Measurements from ENCODE around the gene E2F4. TPM values are rescaled to one million over a fixed set of nuclear protein-coding genes. Genes with fewer than 3 reads are reported as not detected.

Gene E2F4
- total and polyA plus RNA-seq, 8 donors = 14.8 to 61.3 (median 22.8) TPM

DNA sequence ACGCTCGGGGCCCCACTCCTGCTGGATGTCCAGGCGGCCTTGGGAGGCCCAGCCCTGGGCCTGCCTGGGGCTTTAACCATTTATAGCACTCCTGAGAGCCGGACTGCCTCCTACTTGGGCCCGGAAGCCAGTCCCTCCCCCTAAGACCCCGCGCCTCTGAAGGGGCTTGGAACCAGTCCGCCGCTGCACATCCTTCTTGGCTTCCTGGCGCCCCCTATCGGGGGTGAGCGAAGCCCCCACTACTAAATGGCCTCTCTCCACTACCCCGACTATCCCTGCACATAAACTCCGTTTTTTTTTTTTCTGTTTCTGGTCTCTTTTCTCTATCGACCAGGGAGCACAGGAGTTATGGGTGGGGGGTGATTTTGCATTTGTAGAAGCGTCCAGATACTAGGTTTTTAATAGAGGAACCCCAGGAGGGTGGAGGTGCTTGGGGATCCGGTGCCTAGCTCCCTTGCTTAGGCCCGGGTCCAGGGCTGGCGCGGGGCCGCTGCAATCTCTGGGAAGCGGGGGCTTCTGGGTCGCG is 22.2 kb upstream of the E2F4 start:
- ATAC-seq (peak in 3 of 4 donors; percentile 0 to 1 (median 1)), FAIRE-seq (no peak), DNase-seq (peak in 3 of 6 donors; percentile 37 to 71 (median 68))
- TF ChIP-seq, protein P1, sequence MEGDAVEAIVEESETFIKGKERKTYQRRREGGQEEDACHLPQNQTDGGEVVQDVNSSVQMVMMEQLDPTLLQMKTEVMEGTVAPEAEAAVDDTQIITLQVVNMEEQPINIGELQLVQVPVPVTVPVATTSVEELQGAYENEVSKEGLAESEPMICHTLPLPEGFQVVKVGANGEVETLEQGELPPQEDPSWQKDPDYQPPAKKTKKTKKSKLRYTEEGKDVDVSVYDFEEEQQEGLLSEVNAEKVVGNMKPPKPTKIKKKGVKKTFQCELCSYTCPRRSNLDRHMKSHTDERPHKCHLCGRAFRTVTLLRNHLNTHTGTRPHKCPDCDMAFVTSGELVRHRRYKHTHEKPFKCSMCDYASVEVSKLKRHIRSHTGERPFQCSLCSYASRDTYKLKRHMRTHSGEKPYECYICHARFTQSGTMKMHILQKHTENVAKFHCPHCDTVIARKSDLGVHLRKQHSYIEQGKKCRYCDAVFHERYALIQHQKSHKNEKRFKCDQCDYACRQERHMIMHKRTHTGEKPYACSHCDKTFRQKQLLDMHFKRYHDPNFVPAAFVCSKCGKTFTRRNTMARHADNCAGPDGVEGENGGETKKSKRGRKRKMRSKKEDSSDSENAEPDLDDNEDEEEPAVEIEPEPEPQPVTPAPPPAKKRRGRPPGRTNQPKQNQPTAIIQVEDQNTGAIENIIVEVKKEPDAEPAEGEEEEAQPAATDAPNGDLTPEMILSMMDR (IDR thresholded peaks at IDR 0.05) = peak in 3 of 4 donors; percentile 11 to 35 (median 20)
- Histone ChIP-seq H3K27me3 (no peaks in the 10 kb centered on the region), H3K9me3 (no peaks in the 10 kb centered on the region), H3K4me3 (peak overlapping the region; percentile 1 to 49 (median 28)), H3K27ac (peak overlapping the region in 2 of 4 donors; percentile 81 to 83), H3K36me3 (no peaks in the 10 kb centered on the region), H3K4me1 (peaks cover 0 to 18% (median 9%) of the 10 kb centered on the region in 3 donors)
- intact Hi-C loops (cut with DNase I) = loop anchor here in 1 of 3 donors (10.0 kb wide), 1 partner anchor 195 kb away; no protein-coding TSS in a partner anchor
- WGBS, 2 donors = 14 to 24% methylated on average over 24 of the region's 24 CpGs

DNA sequence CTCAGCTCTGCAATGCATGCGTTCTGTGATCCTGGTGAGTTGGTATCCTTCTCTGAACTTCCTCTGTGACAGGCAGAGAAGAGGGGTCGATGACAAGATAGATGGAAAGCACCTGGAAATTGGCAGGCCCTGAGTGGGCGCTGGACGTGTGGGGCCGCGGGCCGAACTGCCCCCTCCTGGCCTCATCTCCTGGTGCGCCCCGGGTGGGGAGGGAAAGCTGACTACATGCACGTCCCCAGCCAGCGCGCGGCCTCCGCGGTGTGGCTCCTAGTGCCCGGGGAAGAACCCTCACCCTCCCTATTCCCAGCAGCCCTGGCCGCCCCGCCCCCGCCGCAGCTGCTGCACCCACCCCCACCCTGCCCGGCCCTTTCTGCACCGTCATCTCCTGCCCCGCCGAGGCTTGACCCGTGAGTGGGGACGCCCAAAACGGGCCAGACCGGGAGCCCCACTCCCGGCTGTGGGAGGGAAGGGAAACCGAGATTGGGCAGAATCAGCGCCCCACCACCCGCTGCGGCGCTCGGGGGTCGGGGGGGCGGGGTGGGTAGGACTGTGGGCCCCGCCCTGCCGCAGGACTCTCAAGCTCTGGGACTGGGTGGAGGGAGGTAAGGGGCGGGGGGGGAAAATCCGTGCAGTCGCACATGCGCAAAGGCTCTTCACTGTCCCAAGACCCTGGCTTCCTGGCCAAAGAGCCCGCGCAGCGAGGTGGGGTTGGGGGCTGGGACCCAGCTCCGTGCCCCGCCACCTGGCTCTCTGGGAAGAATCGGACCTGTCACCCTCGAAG is 21.6 kb upstream of the E2F4 start, which contains the start of gene NOL3:
Gene NOL3 (plus strand): TSS at position 371 of the 781 bp plus-strand sequence.
- Histone ChIP-seq H3K9me3 (no peaks in the 10 kb centered on the region), H3K27ac (peak within 1 kb of the TSS; percentile 67 to 83 (median 78)), H3K36me3 (no peaks in the 10 kb centered on the region), H3K27me3 (no peaks in the 10 kb centered on the region), H3K4me3 (peak within 1 kb of the TSS; percentile 1 to 49 (median 28)), H3K4me1 (peaks cover 0 to 18% (median 9%) of the 10 kb centered on the region in 3 donors)
- peak; percentile 75 to 81 (median 76) for ATAC-seq
- FAIRE-seq = no peak
- TF ChIP-seq, protein P1 (IDR thresholded peaks at IDR 0.05) = no peak
- 1% methylated on average over 37 to 48 of the region's 50 CpGs for WGBS, 2 donors
- peak; percentile 81 to 93 (median 88) for DNase-seq
- intact Hi-C loops (cut with DNase I) = no loop called here

DNA sequence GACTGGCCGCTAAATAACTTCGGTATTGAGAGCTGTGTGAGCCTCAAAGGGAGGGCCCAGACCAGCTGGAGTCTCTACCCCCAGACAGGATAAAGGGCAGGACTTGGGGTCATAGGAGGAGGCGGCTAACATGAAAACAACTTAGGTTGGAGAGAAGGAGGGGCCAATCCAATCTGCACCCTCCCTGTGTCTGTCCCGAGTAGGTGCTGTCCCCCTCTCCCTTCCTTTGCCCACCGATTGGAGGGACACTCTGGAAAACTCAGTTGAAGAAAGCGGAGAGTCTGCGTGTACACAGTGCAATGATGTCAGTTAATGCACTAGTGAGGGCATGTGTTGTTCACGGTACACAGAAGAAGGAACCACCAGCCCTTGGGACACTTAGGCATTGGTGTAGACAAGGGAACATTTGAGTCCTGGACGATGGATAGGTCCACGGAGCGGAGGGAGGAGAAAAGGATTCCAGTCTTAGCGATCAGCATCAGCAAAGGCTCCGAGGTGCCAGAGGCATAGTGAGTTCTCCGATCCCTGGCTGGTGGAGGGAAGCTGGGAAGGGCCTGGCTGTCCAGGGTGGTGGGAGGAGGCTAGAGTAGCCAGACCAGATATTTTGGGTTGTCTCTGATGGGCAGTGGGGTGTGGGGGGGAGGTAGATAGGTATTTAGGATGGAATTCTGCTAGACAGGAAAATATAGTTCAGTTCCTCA is 20.9 kb upstream of the E2F4 start:
- no peak for FAIRE-seq
- WGBS, 2 donors = 38 to 44% methylated on average over 14 of the region's 14 CpGs
- Histone ChIP-seq H3K36me3 (no peaks in the 10 kb centered on the region), H3K9me3 (no peaks in the 10 kb centered on the region), H3K27ac (peak overlapping the region; percentile 67 to 83 (median 78)), H3K27me3 (no peaks in the 10 kb centered on the region), H3K4me1 (peaks cover 0 to 18% (median 9%) of the 10 kb centered on the region in 3 donors), H3K4me3 (peak overlapping the region; percentile 1 to 49 (median 28))
- peak; percentile 5 to 13 (median 6) for ATAC-seq
- TF ChIP-seq, protein P1 (IDR thresholded peaks at IDR 0.05) = no peak
- intact Hi-C loops (cut with DNase I) = no loop called here
- peak in 1 of 6 donors; percentile 18 for DNase-seq

DNA sequence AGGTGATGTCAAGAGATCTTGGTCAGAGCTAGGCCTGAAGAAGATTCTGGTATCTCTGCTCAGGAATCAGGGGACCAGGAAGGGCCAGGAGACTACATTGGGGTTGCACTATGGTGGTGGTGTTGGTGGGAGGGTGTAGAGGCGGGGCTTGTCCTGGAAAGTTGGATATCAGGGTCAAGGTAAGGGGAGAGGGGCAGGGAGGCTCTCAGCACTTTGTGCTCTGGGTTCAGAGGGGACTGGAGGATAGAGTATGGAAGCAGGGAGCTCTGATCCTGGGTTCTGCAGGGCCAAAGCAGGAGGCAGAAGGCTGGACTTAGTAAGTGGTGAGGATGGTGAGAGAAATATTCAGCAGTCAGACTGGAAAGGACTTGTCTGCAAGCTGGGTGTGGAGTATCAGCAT is 18.6 kb upstream of the E2F4 start:
- no peaks in the 10 kb centered on the region for H3K27me3 ChIP-seq
- intact Hi-C loops (cut with DNase I) = no loop called here
- peak overlapping the region; percentile 58 to 85 (median 81) for H3K27ac ChIP-seq
- TF ChIP-seq, protein P1 (IDR thresholded peaks at IDR 0.05) = no peak
- peaks cover 0 to 25% (median 9%) of the 10 kb centered on the region in 3 donors for H3K4me1 ChIP-seq
- WGBS, 2 donors = 62 to 70% methylated on average over 1 of the region's 1 CpG
- no peak for DNase-seq
- no peaks in the 10 kb centered on the region for H3K9me3 ChIP-seq
- ATAC-seq = no peak
- no peaks in the 10 kb centered on the region for H3K36me3 ChIP-seq
- no peak for FAIRE-seq
- H3K4me3 ChIP-seq = peak overlapping the region in 2 of 4 donors; percentile 32 to 36

All from pancreas (tissue), 10 donors.